Neural crest cell (in vitro differentiated cells): ENCODE data around the gene SMAD7. TPM values are rescaled to one million over a fixed set of nuclear protein-coding genes. Genes with fewer than 3 reads are reported as not detected.

ENCODE experiments used
- DNase-seq: peaks from one replicate; pipeline ENCODE4 v3.0.0; 2021; ENCODE audit warnings: low read depth, mixed read lengths, low spot score
- H3K27ac Mint-ChIP-seq: one replicate; pipeline ENCODE4 v1.8.0; 2021; ENCODE audit warnings: mild to moderate bottlenecking, mixed read lengths; ENCODE audit not compliant: unreplicated experiment
- H3K27me3 Mint-ChIP-seq: 2 replicates; pipeline ENCODE4 v1.8.0; 2021; ENCODE audit warnings: low read depth, mild to moderate bottlenecking, mixed read lengths
- H3K36me3 Mint-ChIP-seq: 2 replicates; pipeline ENCODE4 v1.8.0; 2021; ENCODE audit warnings: low read depth, mild to moderate bottlenecking, mixed read lengths
- H3K4me1 Mint-ChIP-seq: 2 replicates; pipeline ENCODE4 v1.8.0; 2021; ENCODE audit warnings: mixed read lengths
- H3K4me3 Mint-ChIP-seq: one replicate; pipeline ENCODE4 v1.8.0; 2021; ENCODE audit warnings: mild to moderate bottlenecking, mixed read lengths
- H3K9me3 Mint-ChIP-seq: 2 replicates; pipeline ENCODE4 v1.8.0; 2021; ENCODE audit warnings: mixed read lengths
- CTCF ChIP-seq: fragments of 200-600 bp; sonication (generic); conservative IDR thresholded peaks from 2 replicates; pipeline ENCODE4 v1.5.0; 2021; ENCODE audit warnings: antibody characterized with exemption, mild to moderate bottlenecking
- total RNA-seq: library from RNA; stranded (reverse); gene quantifications from 2 replicates; pipeline ENCODE4 v1.2.1, GENCODE V29; 2021

The SMAD7 gene
- total RNA-seq, 1 donor from 2014 or later, result 2.0 TPM

- peaks cover 11% of the 10 kb centered on the region for H3K27me3 Mint-ChIP-seq
- H3K36me3 Mint-ChIP-seq, result no peaks in the 10 kb centered on the region
- no peak overlapping the region for H3K27ac Mint-ChIP-seq
- H3K4me3 Mint-ChIP-seq, result no peak overlapping the region
- DNase-seq, result no peak
- no peak for TF ChIP-seq CTCF
- no peaks in the 10 kb centered on the region for H3K9me3 Mint-ChIP-seq
- peaks cover 13% of the 10 kb centered on the region for H3K4me1 Mint-ChIP-seq
These were observed 33.1 kb upstream of the SMAD7 start for GRCh38 chr18:48983793-48984437.

- no peak overlapping the region for H3K4me3 Mint-ChIP-seq
- H3K27me3 Mint-ChIP-seq, result peaks cover 22% of the 10 kb centered on the region
- DNase-seq, result no peak
- H3K27ac Mint-ChIP-seq, result no peak overlapping the region
- no peak for TF ChIP-seq CTCF
- no peaks in the 10 kb centered on the region for H3K9me3 Mint-ChIP-seq
- H3K4me1 Mint-ChIP-seq, result peaks cover 7% of the 10 kb centered on the region
- no peaks in the 10 kb centered on the region for H3K36me3 Mint-ChIP-seq
These were observed 31.5 kb upstream of the SMAD7 start for GRCh38 chr18:48982266-48982665.

GRCh38 chr18:48979944-48980890, 29.5 kb upstream of the SMAD7 start:
- no peak overlapping the region for H3K27ac Mint-ChIP-seq
- H3K9me3 Mint-ChIP-seq, result no peaks in the 10 kb centered on the region
- peak overlapping the region; percentile 50 for H3K4me3 Mint-ChIP-seq
- H3K36me3 Mint-ChIP-seq, result no peaks in the 10 kb centered on the region
- H3K27me3 Mint-ChIP-seq, result peaks cover 33% of the 10 kb centered on the region
- TF ChIP-seq CTCF, result no peak
- H3K4me1 Mint-ChIP-seq, result peaks cover 10% of the 10 kb centered on the region
- no peak for DNase-seq

- Mint-ChIP-seq H3K4me1 (peaks cover 18% of the 10 kb centered on the region), H3K4me3 (peak overlapping the region; percentile 61), H3K9me3 (no peaks in the 10 kb centered on the region), H3K27ac (no peak overlapping the region), H3K27me3 (peaks cover 54% of the 10 kb centered on the region), H3K36me3 (no peaks in the 10 kb centered on the region)
- no peak for TF ChIP-seq CTCF
- no peak for DNase-seq
These were observed 27.1 kb upstream of the SMAD7 start for GRCh38 chr18:48977914-48978313.

- TF ChIP-seq CTCF, result no peak
These were observed 25.3 kb upstream of the SMAD7 start for GRCh38 chr18:48975817-48976649.

More at GRCh38 chr18:48975817-48976649, 25.3 kb upstream of the SMAD7 start:
- peaks cover 62% of the 10 kb centered on the region for H3K27me3 Mint-ChIP-seq
- H3K4me3 Mint-ChIP-seq, result peak overlapping the region; percentile 88
- H3K9me3 Mint-ChIP-seq, result no peaks in the 10 kb centered on the region
- no peaks in the 10 kb centered on the region for H3K36me3 Mint-ChIP-seq
- no peak overlapping the region for H3K27ac Mint-ChIP-seq
- DNase-seq, result peak; percentile 36
- peaks cover 18% of the 10 kb centered on the region for H3K4me1 Mint-ChIP-seq
